NCI-H2171 treated with DMSO at 0.1 percent for 48 hours (cell line): ENCODE measurements around the gene SMIM41.

Experiments used
- DNase-seq: peaks from one replicate; lab custom pipeline; 2025; lab: John Stamatoyannopoulos, UW

SMIM41 gene

GRCh38 chr12:52147367-52147963, 68.0 kb downstream of the SMIM41 start:
- DNase-seq, result no peak

GRCh38 chr12:52147964-52148463, 68.5 kb downstream of the SMIM41 start:
- no peak for DNase-seq

GRCh38 chr12:52148464-52149181, 69.1 kb downstream of the SMIM41 start:
- DNase-seq, result peak; percentile 54

GRCh38 chr12:52149182-52149641, 69.7 kb downstream of the SMIM41 start:
- DNase-seq, result no peak

GRCh38 chr12:52149651-52150241, 70.2 kb downstream of the SMIM41 start:
- no peak for DNase-seq

- no peak for DNase-seq
These were observed 71.8 kb downstream of the SMIM41 start for GRCh38 chr12:52151153-52151836.

- DNase-seq, result no peak
These were observed 72.6 kb downstream of the SMIM41 start for GRCh38 chr12:52151837-52152783.

- no peak for DNase-seq
These were observed 73.4 kb downstream of the SMIM41 start for GRCh38 chr12:52152905-52153317.

- peak; percentile 32 for DNase-seq
These were observed 75.8 kb downstream of the SMIM41 start for GRCh38 chr12:52155048-52155868.

- no peak for DNase-seq
These were observed 76.8 kb downstream of the SMIM41 start for GRCh38 chr12:52156311-52156710.

- DNase-seq, result peak; percentile 77
These were observed 77.5 kb downstream of the SMIM41 start for GRCh38 chr12:52156757-52157565.

- no peak for DNase-seq
These were observed 78.2 kb downstream of the SMIM41 start for GRCh38 chr12:52157566-52158150.
